ENCODE data around the gene DEDD2.

The DEDD2 gene

DNA sequence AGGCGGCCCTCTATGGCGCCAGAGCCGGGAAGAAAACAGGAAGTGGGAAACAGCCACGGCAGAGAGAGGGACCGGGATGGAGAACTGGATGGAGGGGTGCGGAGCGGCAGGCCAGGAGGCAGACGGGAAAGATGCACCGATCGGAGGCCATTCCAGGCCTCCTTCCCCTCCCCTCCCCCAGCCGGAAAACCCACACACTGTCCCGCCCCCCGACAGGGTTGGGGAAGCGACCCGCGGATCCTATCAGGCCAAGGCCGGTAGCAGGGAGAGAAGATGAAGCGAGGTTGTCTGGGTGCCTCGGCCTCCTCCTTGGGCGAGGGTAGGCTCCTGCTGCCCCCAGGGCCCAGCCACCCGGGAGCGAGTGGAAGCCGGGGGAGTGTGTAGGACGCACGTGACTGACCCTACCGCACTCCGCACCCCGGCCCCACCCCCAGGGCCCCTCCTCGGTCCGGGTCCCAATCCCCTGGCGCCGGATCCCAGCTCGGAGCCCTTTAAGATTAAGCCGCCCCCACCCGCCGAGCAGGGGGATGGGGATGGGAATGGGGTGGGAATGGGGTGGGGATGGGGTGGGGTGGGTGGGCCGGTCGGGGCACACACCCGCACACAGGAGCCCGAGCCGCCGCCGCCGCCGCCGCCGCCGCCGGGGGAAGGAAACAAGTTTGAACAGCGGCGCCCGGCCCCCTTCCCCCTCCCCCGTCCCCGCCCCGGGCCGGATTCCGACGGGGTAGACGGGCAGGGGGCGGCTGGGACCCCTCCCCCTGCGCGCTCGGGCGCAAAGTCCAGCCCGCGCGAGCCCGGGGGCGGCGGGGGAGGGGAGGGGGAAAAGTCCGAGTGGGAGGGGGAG lies 36.0 kb upstream of the DEDD2 start:
- H3K27me3 ChIP-seq (ENCODE audit: insufficient read depth, low read length), result no peaks in the 10 kb centered on the region
- H3K4me1 ChIP-seq (ENCODE audit: insufficient read depth, low read length), result peaks cover 22% of the 10 kb centered on the region
- WGBS, result under 1% methylated on average over 29 of the region's 71 CpGs
- peak overlapping the region; percentile 93 for H3K4me3 ChIP-seq (ENCODE audit: low read length)
- no peaks in the 10 kb centered on the region for H3K9me3 ChIP-seq (ENCODE audit: insufficient read depth, low read depth, low read length)
- peaks cover 12% of the 10 kb centered on the region for H3K36me3 ChIP-seq (ENCODE audit: insufficient read depth, low read length)
- peak overlapping the region; percentile 99 for H3K27ac ChIP-seq (ENCODE audit: low read depth, low read length)
- H3K9ac ChIP-seq (ENCODE audit: low read depth, low read length), result peak overlapping the region; percentile 90

DNA sequence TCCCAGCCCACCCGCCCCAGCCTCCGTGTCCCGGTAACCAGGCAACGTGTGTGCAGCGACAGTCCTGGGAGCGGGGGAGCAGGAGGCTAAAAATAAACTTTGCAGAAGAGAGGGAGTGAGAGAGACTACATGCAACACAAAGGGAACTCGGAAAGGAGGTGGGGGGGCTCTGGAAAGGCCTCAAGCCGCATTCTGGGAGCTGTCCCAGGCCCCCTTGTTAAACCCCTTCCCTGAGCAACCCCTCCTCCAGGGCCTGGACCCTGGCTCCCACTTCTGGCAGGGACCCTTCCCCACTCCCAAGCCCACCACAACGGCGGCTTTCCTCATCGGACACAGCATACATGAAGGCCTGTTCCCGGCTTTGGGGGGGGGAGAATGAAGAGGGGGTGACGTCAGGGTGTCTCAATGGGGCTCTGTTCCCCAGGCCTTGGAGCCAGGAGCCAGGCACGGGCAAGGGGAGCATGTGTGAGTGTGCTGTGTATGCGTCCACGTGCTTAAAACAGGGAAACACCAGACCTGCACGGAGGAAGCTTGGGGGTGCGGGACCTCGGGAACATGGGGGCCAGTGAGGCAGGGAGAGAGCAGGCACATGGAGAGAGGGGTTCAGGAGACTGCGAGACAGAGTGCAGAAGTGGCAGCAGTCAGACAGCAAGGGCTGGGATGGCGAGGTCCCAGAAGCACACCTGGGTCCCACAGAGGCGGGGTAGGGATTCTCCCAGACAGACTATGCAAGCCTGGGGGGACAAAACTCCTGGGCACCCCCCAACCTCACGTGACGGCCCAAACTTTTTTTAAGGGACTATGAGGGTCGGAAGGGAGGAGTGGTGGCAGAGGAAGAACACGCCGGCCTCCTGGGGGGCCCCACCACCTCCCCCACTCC lies 35.1 kb upstream of the DEDD2 start:
- Histone ChIP-seq H3K4me1 (ENCODE audit: insufficient read depth, low read length) (peaks cover 22% of the 10 kb centered on the region), H3K4me3 (ENCODE audit: low read length) (peak overlapping the region; percentile 90), H3K36me3 (ENCODE audit: insufficient read depth, low read length) (peaks cover 12% of the 10 kb centered on the region), H3K27me3 (ENCODE audit: insufficient read depth, low read length) (no peaks in the 10 kb centered on the region), H3K9ac (ENCODE audit: low read depth, low read length) (peak overlapping the region; percentile 87), H3K27ac (ENCODE audit: low read depth, low read length) (peak overlapping the region; percentile 98), H3K9me3 (ENCODE audit: insufficient read depth, low read depth, low read length) (no peaks in the 10 kb centered on the region)
- WGBS, result 22% methylated on average over 24 of the region's 27 CpGs

DNA sequence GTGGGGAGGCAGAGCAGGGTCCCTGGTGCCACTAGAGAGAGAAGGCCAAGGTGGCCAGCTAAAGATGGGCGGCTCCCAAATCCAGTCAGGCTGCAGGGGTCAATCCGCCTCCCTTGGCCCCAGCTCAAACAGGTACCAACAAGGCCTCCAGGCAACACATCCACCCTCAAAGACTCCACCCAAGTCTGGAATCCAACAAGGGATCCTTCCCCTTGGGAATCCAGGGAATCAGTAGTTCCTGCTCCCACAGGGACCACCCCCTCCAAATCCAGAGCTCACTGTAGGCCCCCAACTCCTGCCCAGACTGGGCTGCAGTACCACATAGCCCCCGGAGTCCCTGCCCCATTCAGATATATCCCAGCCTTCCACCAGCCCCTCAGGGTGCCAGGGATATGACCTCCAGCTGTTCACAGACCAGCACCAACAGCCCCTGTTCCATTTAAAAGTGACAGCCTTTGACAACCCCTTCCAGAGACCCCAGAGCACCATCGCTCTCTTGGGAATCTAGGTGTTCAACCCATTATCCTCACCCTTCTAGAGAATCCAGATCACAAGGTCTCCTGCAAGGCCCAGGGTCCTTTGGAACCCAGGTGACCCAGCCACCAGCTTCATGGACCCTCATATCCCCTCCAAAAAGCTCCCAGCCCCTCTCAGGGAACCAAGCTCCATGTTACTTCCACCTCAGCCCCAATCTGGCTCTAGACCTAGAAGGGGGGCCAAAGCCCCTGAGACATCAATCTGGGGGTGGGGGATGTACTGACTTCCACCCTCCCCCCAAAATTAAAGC lies 34.3 kb upstream of the DEDD2 start:
- Histone ChIP-seq H3K9me3 (ENCODE audit: insufficient read depth, low read depth, low read length) (no peaks in the 10 kb centered on the region), H3K36me3 (ENCODE audit: insufficient read depth, low read length) (peaks cover 12% of the 10 kb centered on the region), H3K4me1 (ENCODE audit: insufficient read depth, low read length) (peaks cover 22% of the 10 kb centered on the region), H3K27me3 (ENCODE audit: insufficient read depth, low read length) (no peaks in the 10 kb centered on the region), H3K27ac (ENCODE audit: low read depth, low read length) (no peak overlapping the region), H3K9ac (ENCODE audit: low read depth, low read length) (0 out of 2 replicates have a peak overlapping the region, but pooled peaks have one; percentile 20), H3K4me3 (ENCODE audit: low read length) (peak overlapping the region; percentile 90)
- WGBS, result 85% methylated on average over 4 of the region's 4 CpGs

DNA sequence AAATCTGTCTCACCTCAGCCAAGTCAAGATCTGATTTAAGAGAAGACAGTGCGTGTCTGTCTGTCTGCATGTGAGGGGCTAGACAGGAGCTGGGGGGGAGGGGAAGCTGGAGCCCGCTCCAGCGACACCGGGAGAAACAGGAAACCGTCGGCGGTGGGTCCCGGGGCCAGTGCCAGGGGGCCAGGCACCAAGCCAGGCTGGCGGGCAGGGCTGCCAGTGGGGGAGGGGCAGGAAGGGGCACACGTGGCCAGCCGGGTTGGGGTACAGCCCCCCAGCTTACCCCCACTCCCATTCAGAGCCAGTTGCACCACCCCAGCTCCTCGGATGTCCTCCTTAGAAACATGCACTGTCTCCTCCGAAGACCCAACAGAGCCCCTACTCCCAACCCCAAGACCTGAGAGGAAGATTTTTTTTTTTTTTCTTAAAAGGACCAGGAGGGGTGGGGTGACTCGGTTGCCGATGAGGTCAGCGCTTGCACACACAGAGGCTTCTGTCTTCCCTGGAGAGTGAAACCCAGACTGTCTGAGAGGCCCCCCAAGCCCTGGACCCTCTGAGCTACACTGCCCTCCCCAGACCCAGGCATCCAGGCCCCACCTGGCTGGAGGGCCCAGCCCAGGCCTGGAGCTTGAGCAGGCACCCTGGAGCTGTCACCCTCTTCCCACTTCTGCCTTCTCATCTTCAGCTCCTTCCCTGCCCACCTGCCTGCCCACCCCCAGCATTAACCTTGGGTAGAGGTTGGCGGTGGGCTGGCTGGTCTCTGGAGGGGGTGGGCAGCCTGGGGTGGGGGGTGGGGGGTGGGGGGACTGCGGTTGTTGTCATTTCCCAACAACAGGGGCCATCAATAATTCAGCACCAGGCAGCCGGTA lies 33.4 kb upstream of the DEDD2 start:
- no peaks in the 10 kb centered on the region for H3K9me3 ChIP-seq (ENCODE audit: insufficient read depth, low read depth, low read length)
- 88% methylated on average over 15 of the region's 19 CpGs for WGBS
- no peak overlapping the region for H3K27ac ChIP-seq (ENCODE audit: low read depth, low read length)
- H3K9ac ChIP-seq (ENCODE audit: low read depth, low read length), result no peak overlapping the region
- H3K4me1 ChIP-seq (ENCODE audit: insufficient read depth, low read length), result peaks cover 21% of the 10 kb centered on the region
- H3K27me3 ChIP-seq (ENCODE audit: insufficient read depth, low read length), result no peaks in the 10 kb centered on the region
- peaks cover 12% of the 10 kb centered on the region for H3K36me3 ChIP-seq (ENCODE audit: insufficient read depth, low read length)
- no peak overlapping the region for H3K4me3 ChIP-seq (ENCODE audit: low read length)

DNA sequence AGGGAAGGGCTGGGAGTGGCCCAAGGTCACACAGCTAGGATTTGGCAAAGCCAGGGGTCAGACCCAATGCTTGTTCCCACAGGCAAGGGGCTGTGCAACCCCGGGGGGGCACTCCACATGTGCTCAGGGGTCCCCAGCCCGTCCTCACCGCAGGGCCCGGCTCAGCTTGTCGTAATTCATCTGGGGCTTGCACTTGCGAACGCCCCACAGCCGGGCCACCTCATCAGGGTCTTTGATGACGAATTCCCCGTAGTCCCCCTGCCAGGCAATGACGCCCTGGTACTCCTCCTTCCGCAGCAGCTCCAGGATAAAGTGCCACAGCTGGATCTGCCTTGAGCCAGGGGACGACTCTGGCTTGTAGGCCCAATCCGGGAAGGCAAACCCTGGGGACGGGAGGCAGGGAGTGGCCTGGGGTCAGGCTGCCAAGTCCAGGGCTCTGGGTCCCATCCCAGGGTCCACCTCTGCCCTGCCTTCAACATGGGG lies 32.7 kb upstream of the DEDD2 start:
- H3K27ac ChIP-seq (ENCODE audit: low read depth, low read length), result no peak overlapping the region
- no peaks in the 10 kb centered on the region for H3K9me3 ChIP-seq (ENCODE audit: insufficient read depth, low read depth, low read length)
- no peak overlapping the region for H3K4me3 ChIP-seq (ENCODE audit: low read length)
- H3K9ac ChIP-seq (ENCODE audit: low read depth, low read length), result no peak overlapping the region
- H3K36me3 ChIP-seq (ENCODE audit: insufficient read depth, low read length), result peaks cover 12% of the 10 kb centered on the region
- H3K27me3 ChIP-seq (ENCODE audit: insufficient read depth, low read length), result no peaks in the 10 kb centered on the region
- H3K4me1 ChIP-seq (ENCODE audit: insufficient read depth, low read length), result peaks cover 21% of the 10 kb centered on the region
- 92% methylated on average over 15 of the region's 15 CpGs for WGBS

DNA sequence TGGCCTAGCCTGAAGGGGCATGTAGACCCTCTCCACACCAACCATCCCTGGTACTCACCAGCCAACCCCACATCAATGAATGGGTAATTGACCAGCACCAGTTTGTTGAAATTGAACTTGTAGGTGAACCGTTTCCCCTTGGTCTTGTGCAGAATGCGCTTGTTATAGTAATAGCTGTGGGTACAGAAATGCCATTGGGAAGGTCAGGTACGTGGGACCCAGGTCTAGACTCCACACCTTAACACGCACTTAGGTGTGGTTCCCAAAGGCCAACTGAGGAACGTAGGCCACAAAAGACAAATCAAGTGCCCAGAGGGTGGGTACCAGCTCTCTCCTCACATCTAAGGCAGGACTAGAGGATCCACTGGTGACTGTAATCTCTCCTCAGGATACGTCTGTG lies 32.3 kb upstream of the DEDD2 start:
- Histone ChIP-seq H3K36me3 (ENCODE audit: insufficient read depth, low read length) (peaks cover 12% of the 10 kb centered on the region), H3K4me3 (ENCODE audit: low read length) (no peak overlapping the region), H3K9ac (ENCODE audit: low read depth, low read length) (no peak overlapping the region), H3K27me3 (ENCODE audit: insufficient read depth, low read length) (no peaks in the 10 kb centered on the region), H3K27ac (ENCODE audit: low read depth, low read length) (no peak overlapping the region), H3K4me1 (ENCODE audit: insufficient read depth, low read length) (peaks cover 21% of the 10 kb centered on the region), H3K9me3 (ENCODE audit: insufficient read depth, low read depth, low read length) (no peaks in the 10 kb centered on the region)
- 96% methylated on average over 6 of the region's 6 CpGs for WGBS

DNA sequence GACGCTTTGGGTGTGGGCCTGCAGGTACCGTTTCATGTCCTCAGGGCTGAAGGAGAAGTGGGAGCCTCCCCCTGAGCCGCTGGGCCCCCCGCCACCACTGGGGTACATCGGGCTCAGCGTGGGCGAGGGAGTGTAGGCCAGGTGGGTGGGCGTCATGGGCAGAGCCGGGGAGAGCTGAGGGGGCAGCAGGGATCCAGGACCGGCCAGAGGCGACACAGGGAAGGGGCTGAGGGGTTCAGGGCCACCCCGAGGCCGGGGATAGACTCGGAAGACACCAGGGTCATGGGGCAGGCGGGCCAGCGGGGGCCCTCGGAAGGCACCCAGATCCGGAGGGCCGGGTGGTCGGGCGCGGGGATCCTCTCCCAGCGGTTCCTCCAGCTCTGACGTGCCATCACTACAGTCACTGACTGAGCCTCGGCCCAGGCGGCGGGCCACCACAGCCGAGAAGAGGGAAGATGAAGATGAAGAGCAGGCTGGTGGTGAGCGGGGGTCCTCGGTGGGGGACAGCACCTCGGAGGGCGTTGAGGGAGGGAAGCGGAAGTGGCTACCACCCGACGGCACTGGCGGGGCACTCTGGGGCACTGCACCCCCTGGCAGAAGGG lies 31.8 kb upstream of the DEDD2 start:
- Histone ChIP-seq H3K9ac (ENCODE audit: low read depth, low read length) (no peak overlapping the region), H3K36me3 (ENCODE audit: insufficient read depth, low read length) (peaks cover 12% of the 10 kb centered on the region), H3K9me3 (ENCODE audit: insufficient read depth, low read depth, low read length) (no peaks in the 10 kb centered on the region), H3K4me3 (ENCODE audit: low read length) (no peak overlapping the region), H3K27me3 (ENCODE audit: insufficient read depth, low read length) (no peaks in the 10 kb centered on the region), H3K27ac (ENCODE audit: low read depth, low read length) (no peak overlapping the region), H3K4me1 (ENCODE audit: insufficient read depth, low read length) (peaks cover 21% of the 10 kb centered on the region)
- 96% methylated on average over 36 of the region's 36 CpGs for WGBS

DNA sequence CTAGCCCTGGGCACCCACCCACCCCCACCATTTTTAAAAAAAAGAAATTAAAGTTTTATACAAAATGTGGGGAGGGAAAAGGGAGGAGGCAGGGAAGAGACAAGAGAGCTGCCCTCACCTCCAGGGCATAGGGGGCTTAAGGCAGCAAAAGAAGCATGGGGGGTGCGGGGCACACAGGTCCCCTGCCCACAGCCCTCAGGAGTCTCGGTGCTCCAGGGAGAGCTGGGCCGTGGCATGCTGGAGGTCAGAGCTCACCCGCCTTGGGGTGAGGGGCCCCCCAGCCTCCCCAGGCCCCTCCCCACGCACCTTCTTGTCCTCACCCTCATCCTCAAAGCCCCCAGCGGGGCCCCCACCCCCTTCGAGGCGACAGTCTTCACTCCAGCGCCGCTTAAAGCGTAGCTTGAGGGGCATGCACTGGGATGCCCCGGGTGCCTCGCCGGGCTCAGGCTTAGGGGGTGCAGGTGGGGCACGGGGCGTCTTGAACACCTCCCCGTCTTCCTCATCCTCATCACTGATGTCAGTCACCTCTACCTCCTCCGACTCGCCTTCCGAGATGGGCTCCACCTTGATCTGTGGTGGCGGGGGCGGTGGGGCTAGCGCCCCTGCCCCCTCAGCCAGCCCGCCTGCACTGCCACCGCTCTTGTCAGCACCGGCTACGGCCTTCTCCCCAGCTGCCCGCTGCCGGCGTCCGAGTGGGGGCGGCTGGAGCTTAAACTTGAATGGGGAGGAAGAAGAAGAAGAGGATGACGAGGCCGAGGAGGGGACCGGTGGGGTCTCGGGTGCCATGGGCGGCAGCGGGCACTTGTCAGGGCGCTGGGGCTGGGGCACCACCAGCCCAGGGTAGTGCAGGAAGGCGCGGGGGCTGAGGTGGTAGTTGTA lies 31.0 kb upstream of the DEDD2 start:
- Histone ChIP-seq H3K9me3 (ENCODE audit: insufficient read depth, low read depth, low read length) (no peaks in the 10 kb centered on the region), H3K4me3 (ENCODE audit: low read length) (no peak overlapping the region), H3K27me3 (ENCODE audit: insufficient read depth, low read length) (no peaks in the 10 kb centered on the region), H3K27ac (ENCODE audit: low read depth, low read length) (no peak overlapping the region), H3K9ac (ENCODE audit: low read depth, low read length) (no peak overlapping the region), H3K4me1 (ENCODE audit: insufficient read depth, low read length) (peaks cover 21% of the 10 kb centered on the region), H3K36me3 (ENCODE audit: insufficient read depth, low read length) (peaks cover 12% of the 10 kb centered on the region)
- 94% methylated on average over 41 of the region's 41 CpGs for WGBS

DNA sequence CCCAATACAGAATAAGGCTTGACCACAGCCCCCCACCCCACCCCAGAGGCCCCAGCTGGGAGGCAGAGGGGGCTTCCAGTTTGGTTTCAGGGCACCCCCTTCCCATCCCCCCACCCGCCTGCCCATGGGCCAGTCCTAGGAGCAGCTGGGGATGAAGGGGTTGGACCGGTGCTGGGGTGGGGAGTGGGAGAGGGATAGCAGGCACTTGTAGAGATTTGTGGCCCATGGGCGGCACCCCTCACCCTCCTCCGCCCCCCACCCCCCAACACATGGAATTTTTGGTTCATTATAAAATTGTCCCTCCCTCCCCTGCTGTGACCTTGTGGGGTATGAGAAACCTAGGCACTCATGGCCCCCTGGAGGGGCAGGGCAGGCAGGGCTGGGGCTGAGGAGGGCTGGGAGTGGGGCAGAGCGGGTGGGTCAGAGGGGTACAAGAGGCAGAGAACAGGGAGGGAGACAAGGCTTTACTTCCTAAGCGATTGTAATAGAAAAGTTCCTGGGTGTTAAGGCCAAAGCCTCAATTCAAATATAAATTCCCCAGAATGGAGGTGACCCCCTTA lies 30.2 kb upstream of the DEDD2 start:
- Histone ChIP-seq H3K36me3 (ENCODE audit: insufficient read depth, low read length) (peaks cover 12% of the 10 kb centered on the region), H3K9ac (ENCODE audit: low read depth, low read length) (no peak overlapping the region), H3K4me3 (ENCODE audit: low read length) (no peak overlapping the region), H3K9me3 (ENCODE audit: insufficient read depth, low read depth, low read length) (no peaks in the 10 kb centered on the region), H3K27me3 (ENCODE audit: insufficient read depth, low read length) (no peaks in the 10 kb centered on the region), H3K4me1 (ENCODE audit: insufficient read depth, low read length) (peaks cover 18% of the 10 kb centered on the region), H3K27ac (ENCODE audit: low read depth, low read length) (no peak overlapping the region)
- WGBS, result 74% methylated on average over 1 of the region's 6 CpGs
